ENCODE data around the gene COL23A1. TPM values are rescaled to one million over a fixed set of nuclear protein-coding genes. Genes with fewer than 3 reads are reported as not detected.

The COL23A1 gene
- total RNA-seq, 4 donors from 2014 or later = 7.9 to 20.4 (median 12.0) TPM

- no peak for TF ChIP-seq CTCF (IDR thresholded peaks at IDR 0.05)
- no peak for TF ChIP-seq EP300 (IDR thresholded peaks at IDR 0.05)
- no peak for DNase-seq (ENCODE audit: low spot score in 2 of 2)
- no peak overlapping the region for H3K4me3 ChIP-seq
- WGBS, 2 donors = 36 to 48% methylated on average over 37 to 39 of the region's 42 CpGs
- no peak overlapping the region for H3K27ac ChIP-seq
- H3K27me3 ChIP-seq = peaks cover 0 to 8% of the 10 kb centered on the region in 2 donors
- no peaks in the 10 kb centered on the region for H3K36me3 ChIP-seq
- H3K4me1 ChIP-seq = peaks cover 0 to 11% (median 0%) of the 10 kb centered on the region in 4 donors
- no peaks in the 10 kb centered on the region for H3K9me3 ChIP-seq
Measured at GRCh38 chr5:178383919-178384815, 206.0 kb downstream of the COL23A1 start.

- TF ChIP-seq EP300 (IDR thresholded peaks at IDR 0.05) (no peak), CTCF (IDR thresholded peaks at IDR 0.05) (no peak), POLR2A (IDR thresholded peaks at IDR 0.05) (no peak)
- H3K4me3 ChIP-seq = no peak overlapping the region
- 88 to 91% methylated on average over 10 to 12 of the region's 13 CpGs for WGBS, 2 donors
- peaks cover 0 to 11% (median 0%) of the 10 kb centered on the region in 4 donors for H3K4me1 ChIP-seq
- H3K27ac ChIP-seq = no peak overlapping the region
- no peak for DNase-seq (ENCODE audit: low spot score in 2 of 2)
- H3K36me3 ChIP-seq = no peaks in the 10 kb centered on the region
- H3K9me3 ChIP-seq = no peaks in the 10 kb centered on the region
- peaks cover 0 to 8% of the 10 kb centered on the region in 2 donors for H3K27me3 ChIP-seq
Measured at GRCh38 chr5:178383301-178383918, 206.8 kb downstream of the COL23A1 start.

GRCh38 chr5:178382754-178383164, 207.4 kb downstream of the COL23A1 start:
- Histone ChIP-seq H3K9me3 (no peaks in the 10 kb centered on the region), H3K4me3 (no peak overlapping the region), H3K27me3 (peaks cover 0 to 8% of the 10 kb centered on the region in 2 donors), H3K27ac (no peak overlapping the region), H3K4me1 (peaks cover 0 to 11% (median 0%) of the 10 kb centered on the region in 4 donors), H3K36me3 (no peaks in the 10 kb centered on the region)
- no peak for DNase-seq (ENCODE audit: low spot score in 2 of 2)
- WGBS, 2 donors = 64 to 77% methylated on average over 7 to 8 of the region's 8 CpGs
- TF ChIP-seq EP300 (IDR thresholded peaks at IDR 0.05) (no peak), CTCF (IDR thresholded peaks at IDR 0.05) (no peak)

GRCh38 chr5:178381921-178382695, 208.1 kb downstream of the COL23A1 start:
- no peak overlapping the region for H3K4me3 ChIP-seq
- no peak for DNase-seq (ENCODE audit: low spot score in 2 of 2)
- no peak overlapping the region for H3K27ac ChIP-seq
- H3K9me3 ChIP-seq = no peaks in the 10 kb centered on the region
- peaks cover 0 to 8% of the 10 kb centered on the region in 2 donors for H3K27me3 ChIP-seq
- WGBS, 2 donors = 73 to 82% methylated on average over 15 to 17 of the region's 17 CpGs
- TF ChIP-seq CTCF (IDR thresholded peaks at IDR 0.05) (no peak), POLR2A (IDR thresholded peaks at IDR 0.05) (no peak), EP300 (IDR thresholded peaks at IDR 0.05) (no peak)
- H3K36me3 ChIP-seq = no peaks in the 10 kb centered on the region
- H3K4me1 ChIP-seq = peaks cover 0 to 11% (median 0%) of the 10 kb centered on the region in 4 donors

Data from tibial nerve (tissue), 4 donors.